SK-N-SH (cell line): Measurements from ENCODE around the gene GPR132. TPM values are rescaled to one million over a fixed set of nuclear protein-coding genes. Genes with fewer than 3 reads are reported as not detected.

ENCODE experiments used
- CTCF ChIA-PET: fragments of 300-600, 350-600 bp; formaldehyde crosslinking; extraction: SDS; loops from one replicate; lab custom pipeline; 2021; lab: Yijun Ruan, JAX
- POLR2A ChIA-PET: fragments of 350-600 bp; sonication (Branson Sonifier 250); formaldehyde crosslinking; extraction: SDS; loops from one replicate; lab custom pipeline; 2020; ENCODE audit warnings: antibody characterized with exemption, inconsistent platforms; lab: Yijun Ruan, JAX
- DNase-seq: peaks from one replicate; pipeline ENCODE4 v3.0.0; 2012
- H2AFZ ChIP-seq: fragments of 200-600 bp; sonication (generic); 2 replicates; pipeline ENCODE4 v1.8.1; 2016; ENCODE audit warnings: antibody characterized with exemption, mild to moderate bottlenecking, low read depth
- H3F3A ChIP-seq: fragments of 200-600 bp; sonication (generic); replicated peaks from 2 replicates; pipeline ENCODE3; 2016; ENCODE audit warnings: antibody characterized with exemption, mild to moderate bottlenecking; ENCODE audit not compliant: insufficient read depth
- H3K27ac ChIP-seq, 2 experiments: fragments of 200-500 bp in 1 of 2; fragments of 200-600 bp in 1 of 2; sonication (Bioruptor generic) in 1 of 2; sonication (generic), shearing (Covaris generic) in 1 of 2; 2 replicates each; pipeline versions ENCODE4 v1.5.1 to v1.6.1; 2014 to 2016; ENCODE audit warnings: low read depth in 2 of 2, inconsistent platforms in 1 of 2, low read length in 1 of 2, mild to moderate bottlenecking in 1 of 2, mixed read lengths in 1 of 2
- H3K27me3 ChIP-seq: fragments of 200-600 bp; sonication (generic), shearing (Covaris generic); 2 replicates; pipeline ENCODE4 v1.6.1; 2016; ENCODE audit warnings: mixed run types; ENCODE audit not compliant: insufficient read depth
- H3K36me3 ChIP-seq, 2 experiments: fragments of 200-500 bp in 1 of 2; fragments of 200-600 bp in 1 of 2; sonication (Bioruptor generic) in 1 of 2; sonication (generic) in 1 of 2; replicated peaks in 1 of 2; 2 replicates each; pipeline versions ENCODE3 to v1.5.1; 2014 to 2016; ENCODE audit warnings: low read length in 1 of 2, mild to moderate bottlenecking in 1 of 2; ENCODE audit not compliant: insufficient read depth in 2 of 2, control insufficient read depth in 1 of 2
- H3K4me1 ChIP-seq, 2 experiments: fragments of 200-500 bp in 1 of 2; fragments of 200-600 bp in 1 of 2; sonication (Bioruptor generic) in 1 of 2; sonication (generic), shearing (Covaris generic) in 1 of 2; 2 replicates each; pipeline versions ENCODE4 v1.5.1 to v1.6.1; 2014 to 2016; ENCODE audit warnings: low read depth in 1 of 2, low read length in 1 of 2, mixed run types in 1 of 2; ENCODE audit not compliant: insufficient read depth in 2 of 2, control insufficient read depth in 1 of 2
- H3K4me2 ChIP-seq: fragments of 200-600 bp; sonication (generic), shearing (Covaris generic); 2 replicates; pipeline ENCODE4 v1.6.1; 2017; ENCODE audit warnings: mixed run types
- H3K4me3 ChIP-seq, 2 experiments: fragments of 200-500 bp in 1 of 2; fragments of 200-600 bp in 1 of 2; sonication (Bioruptor generic) in 1 of 2; sonication (generic), shearing (Covaris generic) in 1 of 2; 2 replicates each; pipeline versions ENCODE4 v1.5.1 to v1.8.1; 2014 to 2016; ENCODE audit warnings: low read depth in 2 of 2, inconsistent platforms in 1 of 2, low read length in 1 of 2, mild to moderate bottlenecking in 1 of 2, mixed read lengths in 1 of 2, moderate library complexity in 1 of 2
- H3K79me2 ChIP-seq: fragments of 200-600 bp; sonication (generic); 2 replicates; pipeline ENCODE4 v1.8.1; 2017; ENCODE audit warnings: mild to moderate bottlenecking; ENCODE audit not compliant: insufficient read depth
- H3K9ac ChIP-seq: fragments of 200-600 bp; sonication (generic); 2 replicates; pipeline ENCODE4 v1.6.1; 2017; ENCODE audit warnings: mixed run types
- H3K9me2 ChIP-seq: fragments of 200-600 bp; sonication (generic); 2 replicates; pipeline ENCODE4 v1.6.1; 2017; ENCODE audit warnings: mixed run types
- H3K9me3 ChIP-seq: fragments of 200-600 bp; sonication (generic); 2 replicates; pipeline ENCODE4 v1.6.1; 2017; ENCODE audit warnings: mixed run types, mild to moderate bottlenecking, moderate library complexity
- H4K20me1 ChIP-seq: fragments of 200-600 bp; sonication (generic); 2 replicates; pipeline ENCODE4 v1.6.1; 2017; ENCODE audit warnings: mild to moderate bottlenecking, mixed run types; ENCODE audit not compliant: insufficient read depth
- CHD2 ChIP-seq: fragments of 150-350 bp; IDR thresholded peaks from 2 replicates; pipeline ENCODE4 v1.6.1; 2018; ENCODE audit warnings: low read length; ENCODE audit not compliant: partially characterized antibody
- ELF1 ChIP-seq: IDR thresholded peaks from 2 replicates; pipeline ENCODE4 v1.4.0; 2012
- EP300 ChIP-seq, 2 experiments: IDR thresholded peaks; 2 replicates each; pipeline versions ENCODE4 v1.4.0 to v1.6.1; 2012; ENCODE audit warnings: borderline replicate concordance in 1 of 2, low read depth in 1 of 2, low read length in 1 of 2
- EZH2phosphoT487 ChIP-seq: fragments of 200-600 bp; sonication (generic); IDR thresholded peaks from 2 replicates; pipeline ENCODE4 v1.6.1; 2017; ENCODE audit warnings: low read depth, mixed run types, mild to moderate bottlenecking, antibody characterized with exemption, moderate library complexity, borderline replicate concordance
- FOSL2 ChIP-seq: IDR thresholded peaks from 2 replicates; pipeline ENCODE4 v1.4.0; 2012; ENCODE audit warnings: low read depth, mild to moderate bottlenecking, moderate library complexity, borderline replicate concordance
- FOXJ3 ChIP-seq: sonication (generic); formaldehyde crosslinking; IDR thresholded peaks from 2 replicates; pipeline ENCODE4 v1.5.1; 2020; ENCODE audit warnings: mild to moderate bottlenecking, missing genetic modification reagents
- GATA2 ChIP-seq: sonication (generic); formaldehyde crosslinking; IDR thresholded peaks from 2 replicates; pipeline ENCODE4 v1.5.0; 2020; ENCODE audit warnings: mild to moderate bottlenecking, missing genetic modification reagents
- MEF2A ChIP-seq: IDR thresholded peaks from 2 replicates; pipeline ENCODE4 v1.4.0; 2012; ENCODE audit warnings: low read depth, borderline replicate concordance
- MXI1 ChIP-seq: IDR thresholded peaks from 2 replicates; pipeline ENCODE4 v1.6.1; 2012; ENCODE audit warnings: mild to moderate bottlenecking, low read depth, low read length, improper control_type of control experiment
- NFIC ChIP-seq: IDR thresholded peaks from 2 replicates; pipeline ENCODE4 v1.4.0; 2012; ENCODE audit warnings: borderline replicate concordance
- POLR2AphosphoS5 ChIP-seq: IDR thresholded peaks from 2 replicates; pipeline ENCODE4 v1.6.1; 2012; ENCODE audit warnings: low read depth, low read length
- RCOR1 ChIP-seq: fragments of 150-350 bp; IDR thresholded peaks from 2 replicates; pipeline ENCODE4 v1.6.1; 2017; ENCODE audit warnings: antibody characterized with exemption, low read length
- RXRA ChIP-seq: IDR thresholded peaks from 2 replicates; pipeline ENCODE4 v1.4.0; 2012; ENCODE audit warnings: low read depth, mild to moderate bottlenecking, borderline replicate concordance
- SIN3A ChIP-seq: IDR thresholded peaks from 2 replicates; pipeline ENCODE4 v1.6.1; 2012; ENCODE audit warnings: low read depth, mild to moderate bottlenecking, low read length, moderate library complexity, borderline replicate concordance
- SMC3 ChIP-seq: IDR thresholded peaks from 2 replicates; pipeline ENCODE4 v1.6.1; 2012; ENCODE audit warnings: low read depth, low read length, improper control_type of control experiment
- TAF1 ChIP-seq: IDR thresholded peaks from 2 replicates; pipeline ENCODE4 v1.6.1; 2012; ENCODE audit warnings: low read depth, mild to moderate bottlenecking, low read length, moderate library complexity, borderline replicate concordance
- TEAD4 ChIP-seq: IDR thresholded peaks from 2 replicates; pipeline ENCODE4 v1.4.0; 2012; ENCODE audit warnings: mild to moderate bottlenecking, borderline replicate concordance; ENCODE audit not compliant: insufficient read depth
- USF2 ChIP-seq: fragments of 150-350 bp; IDR thresholded peaks from 2 replicates; pipeline ENCODE4 v1.6.1; 2017; ENCODE audit warnings: antibody characterized with exemption, low read length, low read depth, borderline replicate concordance
- YY1 ChIP-seq: IDR thresholded peaks from 2 replicates; pipeline ENCODE4 v1.4.0; 2012; ENCODE audit warnings: low read depth, mild to moderate bottlenecking
- WGBS: methylation state at CpG from one replicate; pipeline ENCODE4 v1.1.6; 2017; ENCODE audit warnings: low lambda C conversion rate; 5-methylcytosine and 5-hydroxymethylcytosine counted together
- polyA plus RNA-seq, 3 experiments: library from polyadenylated mRNA; depleted of rRNA; stranded (reverse); fragments of >200 nt; gene quantifications; 2 replicates each; pipeline ENCODE4 v1.2.3, GENCODE V29; 2012
- TF ChIP-seq, protein P1 (sequence below): IDR thresholded peaks from 2 replicates; pipeline ENCODE4 v1.6.1; 2012; ENCODE audit warnings: mild to moderate bottlenecking, low read depth, low read length, moderate library complexity

The GPR132 gene
- polyA plus RNA-seq, 1 of the 3 experiments (the other 2 are of a cell fraction): not detected

DNA sequence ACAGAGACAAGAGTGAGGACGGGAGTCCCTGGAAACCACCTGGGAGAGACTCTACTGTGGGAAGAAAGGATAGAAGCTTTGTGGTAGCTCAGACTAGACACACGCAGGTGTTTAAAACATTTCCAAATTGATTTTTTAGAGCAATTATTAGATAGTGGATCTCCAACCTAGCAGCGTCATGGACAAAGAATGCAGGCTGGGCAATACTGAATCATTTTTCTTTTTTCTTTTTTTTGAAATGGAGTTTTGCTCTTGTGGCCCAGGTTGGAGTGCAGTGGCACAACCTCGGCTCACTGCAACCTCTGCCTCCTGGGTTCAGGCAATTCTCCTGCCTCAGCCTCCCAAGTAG lies 13.1 kb downstream of the GPR132 start:
- ChIA-PET POLR2A (no interaction called here), CTCF (interaction anchor here (3.3 kb wide), 1 partner anchor 76 kb away, joined by 16 read pairs; no protein-coding TSS in a partner anchor)
- WGBS: 63% methylated on average over 4 of the region's 4 CpGs

More for the DNA sequence above, 13.1 kb downstream of the GPR132 start:
- H3K9ac ChIP-seq: no peak overlapping the region
- no peaks in the 10 kb centered on the region for H3K27me3 ChIP-seq
- H3F3A ChIP-seq: no peaks in the 10 kb centered on the region
- no peak for DNase-seq
- H3K27ac ChIP-seq: no peak overlapping the region
- H3K79me2 ChIP-seq: no peaks in the 10 kb centered on the region
- TF ChIP-seq TAF1: no peak
- TF ChIP-seq POLR2AphosphoS5: no peak
- TF ChIP-seq, protein P1, sequence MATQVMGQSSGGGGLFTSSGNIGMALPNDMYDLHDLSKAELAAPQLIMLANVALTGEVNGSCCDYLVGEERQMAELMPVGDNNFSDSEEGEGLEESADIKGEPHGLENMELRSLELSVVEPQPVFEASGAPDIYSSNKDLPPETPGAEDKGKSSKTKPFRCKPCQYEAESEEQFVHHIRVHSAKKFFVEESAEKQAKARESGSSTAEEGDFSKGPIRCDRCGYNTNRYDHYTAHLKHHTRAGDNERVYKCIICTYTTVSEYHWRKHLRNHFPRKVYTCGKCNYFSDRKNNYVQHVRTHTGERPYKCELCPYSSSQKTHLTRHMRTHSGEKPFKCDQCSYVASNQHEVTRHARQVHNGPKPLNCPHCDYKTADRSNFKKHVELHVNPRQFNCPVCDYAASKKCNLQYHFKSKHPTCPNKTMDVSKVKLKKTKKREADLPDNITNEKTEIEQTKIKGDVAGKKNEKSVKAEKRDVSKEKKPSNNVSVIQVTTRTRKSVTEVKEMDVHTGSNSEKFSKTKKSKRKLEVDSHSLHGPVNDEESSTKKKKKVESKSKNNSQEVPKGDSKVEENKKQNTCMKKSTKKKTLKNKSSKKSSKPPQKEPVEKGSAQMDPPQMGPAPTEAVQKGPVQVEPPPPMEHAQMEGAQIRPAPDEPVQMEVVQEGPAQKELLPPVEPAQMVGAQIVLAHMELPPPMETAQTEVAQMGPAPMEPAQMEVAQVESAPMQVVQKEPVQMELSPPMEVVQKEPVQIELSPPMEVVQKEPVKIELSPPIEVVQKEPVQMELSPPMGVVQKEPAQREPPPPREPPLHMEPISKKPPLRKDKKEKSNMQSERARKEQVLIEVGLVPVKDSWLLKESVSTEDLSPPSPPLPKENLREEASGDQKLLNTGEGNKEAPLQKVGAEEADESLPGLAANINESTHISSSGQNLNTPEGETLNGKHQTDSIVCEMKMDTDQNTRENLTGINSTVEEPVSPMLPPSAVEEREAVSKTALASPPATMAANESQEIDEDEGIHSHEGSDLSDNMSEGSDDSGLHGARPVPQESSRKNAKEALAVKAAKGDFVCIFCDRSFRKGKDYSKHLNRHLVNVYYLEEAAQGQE: no peak
- TF ChIP-seq MXI1: no peak
- TF ChIP-seq RXRA: no peak
- no peak for TF ChIP-seq GATA2 (CRISPR knock-in tag)
- no peak for TF ChIP-seq CHD2
- TF ChIP-seq USF2: no peak
- no peak for TF ChIP-seq TEAD4
- TF ChIP-seq SMC3: no peak
- no peak for TF ChIP-seq EZH2phosphoT487
- TF ChIP-seq FOSL2: no peak
- no peak for TF ChIP-seq FOXJ3 (CRISPR knock-in tag)
- no peak for TF ChIP-seq ELF1
- TF ChIP-seq RCOR1: no peak
- TF ChIP-seq NFIC: no peak
- no peak for TF ChIP-seq SIN3A
- TF ChIP-seq MEF2A: no peak
- no peak for TF ChIP-seq YY1
- TF ChIP-seq EP300 (IDR thresholded peaks at IDR 0.05; ENCODE audit: borderline replicate concordance in 1 of 2, low read depth in 1 of 2, low read length in 1 of 2): no peak
- H3K4me2 ChIP-seq: no peak overlapping the region
- no peaks in the 10 kb centered on the region for H3K36me3 ChIP-seq
- H3K4me3 ChIP-seq: no peak overlapping the region
- no peak overlapping the region for H2AFZ ChIP-seq
- no peaks in the 10 kb centered on the region for H3K9me2 ChIP-seq
- peaks cover 0 to 2% of the 10 kb centered on the region in 2 experiments; a peak in 1 of 4 replicates for H3K4me1 ChIP-seq
- H3K9me3 ChIP-seq: no peaks in the 10 kb centered on the region
- H4K20me1 ChIP-seq: no peaks in the 10 kb centered on the region
